H54 (cell line): ENCODE measurements around the gene TAB2.

Source experiments
- DNase-seq: peaks from one replicate; pipeline ENCODE4 v3.0.0; 2011; ENCODE audit warnings: low spot score, mixed read lengths; ENCODE audit not compliant: insufficient read length
- FAIRE-seq: peaks from 3 replicates; lab custom pipeline; 2011; peaks lifted over from hg19 to GRCh38; lab: Jason Lieb, UNC
- POLR2A ChIP-seq: IDR thresholded peaks from 2 replicates; pipeline ENCODE4 v1.6.1; 2011; ENCODE audit warnings: low read depth, mild to moderate bottlenecking, low read length

TAB2 gene, protein sequence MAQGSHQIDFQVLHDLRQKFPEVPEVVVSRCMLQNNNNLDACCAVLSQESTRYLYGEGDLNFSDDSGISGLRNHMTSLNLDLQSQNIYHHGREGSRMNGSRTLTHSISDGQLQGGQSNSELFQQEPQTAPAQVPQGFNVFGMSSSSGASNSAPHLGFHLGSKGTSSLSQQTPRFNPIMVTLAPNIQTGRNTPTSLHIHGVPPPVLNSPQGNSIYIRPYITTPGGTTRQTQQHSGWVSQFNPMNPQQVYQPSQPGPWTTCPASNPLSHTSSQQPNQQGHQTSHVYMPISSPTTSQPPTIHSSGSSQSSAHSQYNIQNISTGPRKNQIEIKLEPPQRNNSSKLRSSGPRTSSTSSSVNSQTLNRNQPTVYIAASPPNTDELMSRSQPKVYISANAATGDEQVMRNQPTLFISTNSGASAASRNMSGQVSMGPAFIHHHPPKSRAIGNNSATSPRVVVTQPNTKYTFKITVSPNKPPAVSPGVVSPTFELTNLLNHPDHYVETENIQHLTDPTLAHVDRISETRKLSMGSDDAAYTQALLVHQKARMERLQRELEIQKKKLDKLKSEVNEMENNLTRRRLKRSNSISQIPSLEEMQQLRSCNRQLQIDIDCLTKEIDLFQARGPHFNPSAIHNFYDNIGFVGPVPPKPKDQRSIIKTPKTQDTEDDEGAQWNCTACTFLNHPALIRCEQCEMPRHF

GRCh38 chr6:149317644-149318571 is at the start of gene TAB2:
Gene TAB2 (plus strand): TSS chr6:149317712. CDS start chr6:149369998, 52,286 bp downstream.
- DNase-seq: no peak
- no peak for FAIRE-seq
- TF ChIP-seq POLR2A: no peak

DNA sequence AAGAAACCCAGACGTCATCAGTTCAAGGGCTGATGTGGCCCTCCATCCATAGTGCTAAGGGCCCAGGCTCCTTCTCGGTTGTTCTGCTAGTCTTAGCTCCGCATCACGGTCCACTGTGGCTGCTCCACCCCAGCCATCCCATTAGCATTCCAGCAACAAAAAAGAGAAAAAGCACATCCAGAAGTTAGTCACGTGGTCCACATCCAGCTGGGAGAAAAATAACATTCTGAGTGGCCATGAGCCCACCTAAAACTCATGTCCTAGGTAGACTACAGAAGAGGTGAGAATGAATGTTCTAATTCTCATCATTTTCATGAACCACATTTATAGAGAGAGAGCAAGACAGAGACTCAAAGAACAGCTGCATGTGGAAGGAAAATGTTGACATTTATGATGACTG is 49.4 kb upstream of the TAB2 start:
- FAIRE-seq: no peak
- no peak for DNase-seq
- no peak for TF ChIP-seq POLR2A

- no peak for TF ChIP-seq POLR2A
- FAIRE-seq: no peak
- DNase-seq: no peak
Measured at GRCh38 chr6:149268768-149269167, 48.7 kb upstream of the TAB2 start.

- no peak for DNase-seq
- no peak for FAIRE-seq
- TF ChIP-seq POLR2A: no peak
Measured at GRCh38 chr6:149270616-149271015, 46.9 kb upstream of the TAB2 start.

- no peak for FAIRE-seq
- no peak for TF ChIP-seq POLR2A
- no peak for DNase-seq
Measured at GRCh38 chr6:149271348-149272340, 45.9 kb upstream of the TAB2 start.

DNA sequence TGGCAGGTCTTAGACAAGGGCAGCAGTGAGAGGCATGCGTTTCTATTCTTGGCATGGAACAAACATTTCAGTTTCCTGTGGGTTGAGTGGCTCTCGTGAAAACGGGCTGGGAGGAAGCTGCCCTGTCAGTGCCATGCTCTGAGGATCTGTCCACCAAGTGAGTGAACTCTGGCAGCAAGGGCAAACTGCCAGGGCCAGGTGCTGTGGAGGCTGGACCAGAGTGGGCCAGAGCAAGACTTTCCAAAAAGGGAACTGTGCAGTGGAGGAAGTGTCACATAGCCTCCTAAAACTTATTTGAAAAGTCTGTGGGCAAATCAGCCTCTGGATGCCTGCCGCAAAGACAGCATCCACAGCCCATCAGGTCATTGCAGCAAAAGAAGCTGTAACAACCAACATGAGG is 44.2 kb upstream of the TAB2 start:
- no peak for TF ChIP-seq POLR2A
- FAIRE-seq: no peak
- no peak for DNase-seq

- no peak for FAIRE-seq
- TF ChIP-seq POLR2A: no peak
- no peak for DNase-seq
Measured at GRCh38 chr6:149275621-149276020, 41.9 kb upstream of the TAB2 start.

- FAIRE-seq (no peak), DNase-seq (no peak)
- TF ChIP-seq POLR2A: no peak
Measured at GRCh38 chr6:149277621-149278020, 39.9 kb upstream of the TAB2 start.

DNA sequence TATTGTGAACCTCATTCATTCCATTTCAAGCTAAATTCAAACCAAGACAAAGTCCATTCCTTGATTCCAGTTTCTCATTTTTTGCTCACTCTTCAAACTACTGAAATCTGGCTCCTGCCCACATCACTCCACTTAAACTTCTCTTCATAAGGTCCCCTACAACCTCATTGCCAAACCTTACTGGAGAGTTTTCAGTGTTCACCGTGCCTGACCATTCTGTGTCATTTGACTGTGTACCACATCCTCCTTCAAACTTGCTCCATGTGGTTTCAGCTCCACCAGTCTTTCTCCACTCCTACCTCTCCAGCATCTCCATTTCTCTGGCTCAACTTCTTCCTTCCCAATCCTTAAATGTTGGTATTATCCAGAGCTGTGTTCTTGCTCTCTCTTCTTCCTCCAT is 38.5 kb upstream of the TAB2 start:
- DNase-seq (no peak), FAIRE-seq (no peak)
- no peak for TF ChIP-seq POLR2A

DNA sequence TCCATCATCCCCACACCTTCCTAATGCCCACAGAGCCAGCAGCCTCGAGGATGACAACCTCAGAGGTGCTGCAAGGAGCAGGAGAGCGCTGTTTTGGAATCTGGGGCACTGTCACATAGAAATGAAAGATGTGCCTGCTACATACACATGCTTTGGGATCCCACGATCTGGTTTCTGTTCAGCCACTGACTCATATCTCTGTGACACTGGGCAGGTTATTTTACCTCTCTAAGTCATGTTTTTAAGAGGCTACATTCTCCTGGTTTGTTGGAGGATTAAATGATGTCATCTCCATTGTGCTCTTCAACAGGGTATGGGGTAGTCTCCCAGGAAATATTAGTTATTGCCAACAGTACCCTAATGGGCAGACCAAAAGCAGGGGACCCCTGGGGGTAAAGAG is 32.6 kb upstream of the TAB2 start:
- no peak for DNase-seq
- no peak for FAIRE-seq
- no peak for TF ChIP-seq POLR2A

GRCh38 chr6:149285626-149286025 is 31.9 kb upstream of the TAB2 start:
- no peak for TF ChIP-seq POLR2A
- FAIRE-seq (no peak), DNase-seq (no peak)

DNA sequence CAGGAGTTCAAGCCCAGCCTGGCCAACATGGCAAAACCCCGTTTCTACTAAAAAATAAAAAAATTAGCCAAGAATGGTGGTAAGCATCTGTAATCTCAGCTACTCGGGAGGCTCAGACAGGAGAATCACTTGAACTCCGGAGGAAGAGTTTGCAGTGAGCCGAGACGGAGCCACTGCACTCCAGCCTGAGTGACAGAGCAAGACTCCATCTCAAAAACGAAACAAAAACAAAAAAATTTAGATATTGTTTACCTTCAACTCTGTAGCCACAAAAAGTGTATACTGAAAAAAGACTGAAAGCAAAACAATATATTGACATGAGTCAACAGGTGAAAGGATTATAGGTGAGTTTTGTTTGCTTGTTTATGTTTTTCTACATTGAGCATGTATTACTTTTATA is 30.6 kb upstream of the TAB2 start:
- no peak for DNase-seq
- no peak for TF ChIP-seq POLR2A
- no peak for FAIRE-seq
